ENCODE data around the gene FPR3. TPM values are rescaled to one million over a fixed set of nuclear protein-coding genes. Genes with fewer than 3 reads are reported as not detected.

Gene FPR3
- total RNA-seq, 6 donors from 2014 or later = 8.8 to 50.9 (median 20.1) TPM

DNA sequence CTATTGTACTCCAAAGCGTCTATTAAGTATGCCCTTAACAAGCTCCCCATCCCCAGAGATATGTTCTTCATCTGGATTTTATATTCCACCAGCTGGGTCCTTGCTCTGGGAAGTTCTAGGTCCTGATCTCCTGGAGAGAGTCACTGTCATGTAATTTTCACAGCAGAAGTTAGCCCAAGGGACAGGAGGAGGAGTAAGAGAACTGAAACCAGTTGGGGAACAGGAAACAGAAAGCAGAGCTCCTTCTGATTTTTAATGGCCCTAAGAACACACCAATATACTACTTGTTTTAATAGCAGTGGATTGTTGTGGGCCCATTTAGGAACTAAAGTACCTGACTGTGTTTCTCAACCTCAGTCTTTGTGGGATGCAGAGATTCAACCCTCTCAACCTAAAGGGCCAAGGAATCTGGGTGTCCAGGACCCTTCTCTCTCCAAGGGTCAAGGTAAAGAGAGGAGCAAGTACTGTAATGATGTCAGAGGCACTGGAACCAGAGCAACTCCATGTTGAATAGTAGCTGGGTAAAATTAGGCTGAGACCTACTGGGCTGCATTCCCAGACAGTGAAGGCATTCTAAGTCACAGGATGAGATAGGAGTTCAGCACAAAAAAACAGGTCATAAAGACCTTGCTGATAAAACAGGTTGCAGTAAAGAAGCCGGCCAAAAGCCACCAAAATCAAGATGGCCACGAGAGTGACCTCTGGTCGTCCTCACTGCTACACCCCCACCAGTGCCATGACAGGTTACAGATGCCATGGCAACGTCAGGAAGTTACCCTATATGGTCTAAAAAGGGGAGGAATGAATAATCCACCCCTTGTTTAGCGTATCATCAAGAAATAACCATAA lies 8.1 kb upstream of the FPR3 start:
- H3K36me3 ChIP-seq = no peaks in the 10 kb centered on the region
- ATAC-seq (ENCODE audit: low FRiP score in 2 of 2) = no peak
- TF ChIP-seq POLR2A (IDR thresholded peaks at IDR 0.05) = peak in 1 of 4 donors; percentile 35
- no peak for TF ChIP-seq EP300 (IDR thresholded peaks at IDR 0.05)
- peaks cover 0 to 12% (median 2%) of the 10 kb centered on the region in 4 donors for H3K4me1 ChIP-seq
- H3K27ac ChIP-seq = peak overlapping the region in 3 of 4 donors; percentile 27 to 60 (median 49)
- WGBS, 2 donors = 70% methylated on average over 6 of the region's 6 CpGs
- no peak for DNase-seq
- no peaks in the 10 kb centered on the region for H3K27me3 ChIP-seq
- no peak overlapping the region for H3K4me3 ChIP-seq
- no peaks in the 10 kb centered on the region for H3K9me3 ChIP-seq

GRCh38 chr19:51788029-51788428 lies 6.9 kb upstream of the FPR3 start:
- WGBS, 2 donors = 77 to 82% methylated on average over 2 of the region's 2 CpGs
- TF ChIP-seq CTCF (IDR thresholded peaks at IDR 0.05) (no peak), POLR2AphosphoS5 (IDR thresholded peaks at IDR 0.05) (no peak), EP300 (IDR thresholded peaks at IDR 0.05) (no peak), POLR2A (IDR thresholded peaks at IDR 0.05) (no peak)
- Histone ChIP-seq H3K9me3 (no peaks in the 10 kb centered on the region), H3K27me3 (no peaks in the 10 kb centered on the region), H3K4me1 (peaks cover 0 to 12% (median 2%) of the 10 kb centered on the region in 4 donors), H3K4me3 (no peak overlapping the region), H3K36me3 (no peaks in the 10 kb centered on the region), H3K27ac (no peak overlapping the region)
- no peak for ATAC-seq (ENCODE audit: low FRiP score in 2 of 2)
- no peak for DNase-seq

DNA sequence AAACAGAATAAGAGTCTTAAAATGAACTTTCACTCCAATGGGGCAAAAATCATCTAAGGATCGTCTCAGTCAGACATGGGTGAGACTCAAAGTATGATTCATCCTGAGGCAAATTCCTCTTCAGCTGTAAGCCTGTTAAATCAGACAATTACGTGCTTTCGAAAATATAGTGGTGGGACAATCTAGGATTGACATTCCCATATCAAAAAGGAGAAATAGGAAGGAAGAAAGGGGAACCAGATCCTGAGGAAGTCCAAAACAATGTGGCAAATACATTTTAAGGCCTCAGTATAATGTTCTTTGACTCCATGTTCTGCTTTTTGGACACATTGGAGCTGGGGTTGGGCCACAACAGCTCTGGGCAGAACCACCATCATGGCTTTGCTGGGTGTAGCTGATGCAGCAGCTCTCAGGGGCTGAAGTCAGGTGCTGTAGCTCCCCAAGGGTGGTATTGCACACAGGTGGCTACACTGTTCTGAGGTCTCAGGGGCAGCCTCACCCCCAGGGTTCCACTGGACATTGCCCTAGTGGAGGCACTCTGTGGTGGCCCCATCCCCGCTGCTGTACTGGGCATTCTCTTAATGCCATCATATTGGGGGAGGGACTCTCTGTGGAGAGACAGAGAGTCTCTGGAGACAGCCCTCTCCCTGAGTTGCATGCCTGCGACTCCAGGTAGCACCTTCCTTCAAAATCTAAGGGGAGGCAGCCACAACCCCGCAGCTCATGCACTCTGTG lies 5.7 kb upstream of the FPR3 start:
- 61 to 78% methylated on average over 4 to 5 of the region's 6 CpGs for WGBS, 2 donors

DNA sequence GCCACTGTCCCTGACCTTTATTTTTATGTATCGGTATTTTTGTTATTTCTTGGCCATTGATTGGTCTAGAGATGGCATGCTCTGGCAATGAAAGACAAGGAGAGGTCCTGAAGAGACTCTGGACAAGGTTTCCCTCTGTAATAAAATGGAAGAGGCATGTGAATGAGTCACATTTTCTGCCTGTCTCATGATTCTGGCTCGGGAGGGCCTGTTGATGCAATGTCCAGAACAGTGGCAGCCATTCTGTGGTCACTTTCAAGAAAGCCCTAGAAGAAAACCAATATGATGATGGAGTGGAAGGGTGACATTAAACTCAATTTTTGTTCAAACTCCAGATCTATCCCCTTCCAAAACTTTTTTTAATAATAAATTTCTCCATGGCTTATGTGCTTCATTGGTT lies 2.0 kb upstream of the FPR3 start:
- no peak for DNase-seq
- WGBS, 2 donors = 51 to 75% methylated on average over 2 of the region's 2 CpGs
- H3K4me1 ChIP-seq = peaks cover 0 to 3% (median 2%) of the 10 kb centered on the region in 4 donors
- no peaks in the 10 kb centered on the region for H3K27me3 ChIP-seq
- TF ChIP-seq POLR2AphosphoS5 (IDR thresholded peaks at IDR 0.05) (no peak), EP300 (IDR thresholded peaks at IDR 0.05) (no peak), POLR2A (IDR thresholded peaks at IDR 0.05) (no peak), CTCF (IDR thresholded peaks at IDR 0.05) (no peak)
- H3K27ac ChIP-seq = no peak overlapping the region
- no peak for ATAC-seq (ENCODE audit: low FRiP score in 2 of 2)
- no peaks in the 10 kb centered on the region for H3K9me3 ChIP-seq
- no peak overlapping the region for H3K4me3 ChIP-seq
- H3K36me3 ChIP-seq = no peaks in the 10 kb centered on the region

More for the DNA sequence above, 5.7 kb upstream of the FPR3 start:
- no peaks in the 10 kb centered on the region for H3K27me3 ChIP-seq
- H3K4me3 ChIP-seq = no peak overlapping the region
- peak; percentile 47 to 65 for ATAC-seq (ENCODE audit: low FRiP score in 2 of 2)
- H3K9me3 ChIP-seq = no peaks in the 10 kb centered on the region
- TF ChIP-seq EP300 (IDR thresholded peaks at IDR 0.05) = no peak
- TF ChIP-seq CTCF (IDR thresholded peaks at IDR 0.05) = no peak
- peak in 1 of 4 donors; percentile 26 for TF ChIP-seq POLR2A (IDR thresholded peaks at IDR 0.05)
- peak in 1 of 2 donors; percentile 20 for TF ChIP-seq POLR2AphosphoS5 (IDR thresholded peaks at IDR 0.05)
- DNase-seq = no peak
- H3K4me1 ChIP-seq = peaks cover 0 to 12% (median 2%) of the 10 kb centered on the region in 4 donors
- H3K36me3 ChIP-seq = no peaks in the 10 kb centered on the region
- peak overlapping the region in 2 of 4 donors; percentile 59 to 75 for H3K27ac ChIP-seq

DNA sequence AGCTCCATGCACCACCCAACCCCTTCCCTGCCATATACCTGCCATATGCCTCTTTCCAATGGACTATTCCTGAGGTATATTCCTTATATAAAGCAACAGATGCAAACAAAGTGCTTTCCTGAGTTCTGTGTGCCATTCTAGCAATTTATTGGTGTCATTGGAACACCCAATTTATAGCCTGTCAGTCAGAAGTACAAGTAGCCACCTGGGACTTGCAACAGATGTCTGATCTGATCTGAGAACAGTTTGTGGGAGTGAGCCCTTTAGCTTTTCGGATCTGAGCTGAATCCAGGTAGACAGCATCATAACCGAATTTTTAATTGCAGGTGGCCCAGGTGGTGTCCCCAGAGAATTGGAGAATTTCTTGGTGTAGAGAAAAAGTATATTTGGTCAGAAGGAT lies 963 bp upstream of the FPR3 start:
- TF ChIP-seq CTCF (IDR thresholded peaks at IDR 0.05) = no peak
- TF ChIP-seq EP300 (IDR thresholded peaks at IDR 0.05) = no peak
- no peak for TF ChIP-seq POLR2A (IDR thresholded peaks at IDR 0.05)
- no peak for TF ChIP-seq POLR2AphosphoS5 (IDR thresholded peaks at IDR 0.05)
- ATAC-seq (ENCODE audit: low FRiP score in 2 of 2) (no peak), DNase-seq (no peak)
- Histone ChIP-seq H3K4me1 (peaks cover 0 to 9% (median 6%) of the 10 kb centered on the region in 4 donors), H3K27me3 (no peaks in the 10 kb centered on the region), H3K9me3 (no peaks in the 10 kb centered on the region), H3K36me3 (no peaks in the 10 kb centered on the region), H3K4me3 (no peak overlapping the region), H3K27ac (no peak overlapping the region)
- 85 to 93% methylated on average over 2 of the region's 2 CpGs for WGBS, 2 donors
